ENCODE data around the gene PRKN. TPM values are rescaled to one million over a fixed set of nuclear protein-coding genes. Genes with fewer than 3 reads are reported as not detected.

Gene PRKN
- total RNA-seq, 1 experiment from 2014 or later, result 0.46 TPM

GRCh38 chr6:161442420-161442819 is 1285.1 kb downstream of the PRKN start:
- ATAC-seq (no peak), DNase-seq (ENCODE audit: low read depth, low spot score) (no peak)
- Histone ChIP-seq H3K4me1 (ENCODE audit: control insufficient read depth, insufficient read depth, low read length) (peaks cover 11% of the 10 kb centered on the region), H3K4me3 (ENCODE audit: low read depth in 2 of 2, low read length in 2 of 2) (no peak overlapping the region), H3K27ac (ENCODE audit: low read length) (no peak overlapping the region), H3K27me3 (ENCODE audit: control insufficient read depth, insufficient read depth, low read length) (no peaks in the 10 kb centered on the region), H3K9me3 (ENCODE audit: control insufficient read depth, insufficient read depth, low read depth, low read length) (no peaks in the 10 kb centered on the region), H3K36me3 (ENCODE audit: control insufficient read depth, insufficient read depth, low read length) (no peaks in the 10 kb centered on the region)
- in situ Hi-C loops (cut with HindIII; ENCODE audit: low pct_unique_long_range_greater_than_20kb, low sequenced_read_pairs) (no loop called here), intact Hi-C loops (cut with micrococcal nuclease; ENCODE audit: unreplicated experiment) (no loop called here)
- CTCF ChIA-PET, result no interaction called here
- BruUV-seq (replicated peaks), result no TSS peak
- POLR2A ChIA-PET, result no interaction called here
- TF ChIP-seq SIN3A (IDR thresholded peaks at IDR 0.05; ENCODE audit: borderline replicate concordance, insufficient read depth, low read depth, low read length) (no peak), TCF7L2 (IDR thresholded peaks at IDR 0.05; ENCODE audit: low read depth, low read length) (no peak), POLR2AphosphoS5 (IDR thresholded peaks at IDR 0.05; ENCODE audit: low read depth, low read length) (no peak), CTCF (IDR thresholded peaks at IDR 0.05) (no peak), REST (IDR thresholded peaks at IDR 0.05; ENCODE audit: insufficient read depth in 1 of 2, low read depth in 2 of 2, low read length in 1 of 2) (no peak)

DNA sequence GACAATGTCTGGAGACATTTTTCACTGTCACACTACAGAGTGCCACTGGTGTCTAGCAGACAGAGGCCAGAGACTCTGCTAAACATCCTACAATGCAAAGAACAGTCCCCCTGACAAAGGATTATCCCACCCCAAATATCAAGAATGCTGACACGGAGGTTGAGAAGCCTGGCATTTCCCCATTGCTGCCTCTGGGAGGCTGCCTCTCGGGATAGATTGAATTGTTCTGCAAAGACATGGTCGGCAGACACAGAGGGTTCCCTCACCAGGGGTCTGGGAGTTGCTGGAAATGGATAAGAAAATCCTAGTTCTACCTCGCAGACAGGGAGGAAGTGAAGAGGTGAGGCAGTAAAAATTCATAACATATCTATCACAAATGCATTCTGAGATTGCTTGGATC is 1287.3 kb downstream of the PRKN start:
- Histone ChIP-seq H3K4me3 (ENCODE audit: low read depth in 2 of 2, low read length in 2 of 2) (no peak overlapping the region), H3K27me3 (ENCODE audit: control insufficient read depth, insufficient read depth, low read length) (no peaks in the 10 kb centered on the region), H3K4me1 (ENCODE audit: control insufficient read depth, insufficient read depth, low read length) (peaks cover 14% of the 10 kb centered on the region), H3K9me3 (ENCODE audit: control insufficient read depth, insufficient read depth, low read depth, low read length) (no peaks in the 10 kb centered on the region), H3K36me3 (ENCODE audit: control insufficient read depth, insufficient read depth, low read length) (no peaks in the 10 kb centered on the region), H3K27ac (ENCODE audit: low read length) (no peak overlapping the region)
- intact Hi-C loops (cut with micrococcal nuclease; ENCODE audit: unreplicated experiment) (no loop called here), in situ Hi-C loops (cut with HindIII; ENCODE audit: low pct_unique_long_range_greater_than_20kb, low sequenced_read_pairs) (no loop called here)
- no peak for DNase-seq (ENCODE audit: low read depth, low spot score)
- ChIA-PET CTCF (no interaction called here), POLR2A (no interaction called here)
- no TSS peak for BruUV-seq (replicated peaks)
- TF ChIP-seq SIN3A (IDR thresholded peaks at IDR 0.05; ENCODE audit: borderline replicate concordance, insufficient read depth, low read depth, low read length) (no peak), REST (IDR thresholded peaks at IDR 0.05; ENCODE audit: insufficient read depth in 1 of 2, low read depth in 2 of 2, low read length in 1 of 2) (no peak), CTCF (IDR thresholded peaks at IDR 0.05) (no peak), TCF7L2 (IDR thresholded peaks at IDR 0.05; ENCODE audit: low read depth, low read length) (no peak), POLR2AphosphoS5 (IDR thresholded peaks at IDR 0.05; ENCODE audit: low read depth, low read length) (no peak)
- ATAC-seq, result no peak
